Epithelial cell of esophagus (primary cell): ENCODE results near the gene CDH12.
"Not testable (repeated sequence)": the region's sequence is repeated elsewhere in the genome, so short reads cannot be mapped to it uniquely, and the experiment has no call there.

Experiments used
- DNase-seq: peaks from one replicate; pipeline ENCODE4 v3.0.0; 2010; ENCODE audit warnings: low read depth
- H3K4me3 ChIP-seq: 2 replicates; pipeline ENCODE4 v1.5.1; 2011; ENCODE audit warnings: mild to moderate bottlenecking, low read length, control low read depth
- CTCF ChIP-seq: IDR thresholded peaks from 2 replicates; pipeline ENCODE4 v1.5.1; 2011; ENCODE audit warnings: low read depth, mild to moderate bottlenecking, low read length, control low read depth, inconsistent platforms; ENCODE audit not compliant: insufficient read depth; ENCODE audit errors: missing control alignments

The CDH12 gene

GRCh38 chr5:22238047-22238446, 615.1 kb downstream of the CDH12 start:
- no peak overlapping the region for H3K4me3 ChIP-seq
- DNase-seq = peak; percentile 16
- no peak for TF ChIP-seq CTCF

GRCh38 chr5:22226423-22226822, 626.7 kb downstream of the CDH12 start:
- DNase-seq = no peak
- H3K4me3 ChIP-seq = no peak overlapping the region
- no peak for TF ChIP-seq CTCF

GRCh38 chr5:22223079-22223478, 630.1 kb downstream of the CDH12 start:
- no peak overlapping the region for H3K4me3 ChIP-seq
- TF ChIP-seq CTCF = no peak
- DNase-seq = no peak

- H3K4me3 ChIP-seq = not testable (repeated sequence)
- DNase-seq = peak; percentile 3
Observed at GRCh38 chr5:22213703-22214495, 639.2 kb downstream of the CDH12 start.

GRCh38 chr5:22212254-22212991, 640.7 kb downstream of the CDH12 start:
- not testable (repeated sequence) for H3K4me3 ChIP-seq, DNase-seq

- not testable (repeated sequence) for H3K4me3 ChIP-seq, DNase-seq
Observed at GRCh38 chr5:22208463-22208862, 644.7 kb downstream of the CDH12 start.

- DNase-seq, H3K4me3 ChIP-seq: not testable (repeated sequence)
Observed at GRCh38 chr5:22188651-22189050, 664.5 kb downstream of the CDH12 start.

GRCh38 chr5:22187632-22188228, 665.4 kb downstream of the CDH12 start:
- not testable (repeated sequence) for H3K4me3 ChIP-seq, DNase-seq

GRCh38 chr5:22169226-22169625, 683.9 kb downstream of the CDH12 start:
- not testable (repeated sequence) for H3K4me3 ChIP-seq

GRCh38 chr5:22168704-22169103, 684.4 kb downstream of the CDH12 start:
- not testable (repeated sequence) for DNase-seq, H3K4me3 ChIP-seq

More at GRCh38 chr5:22169226-22169625, 683.9 kb downstream of the CDH12 start:
- not testable (repeated sequence) for DNase-seq

- not testable (repeated sequence) for H3K4me3 ChIP-seq, DNase-seq
Observed at GRCh38 chr5:22165931-22166330, 687.2 kb downstream of the CDH12 start.

- H3K4me3 ChIP-seq = not testable (repeated sequence)
- peak; percentile 0 for DNase-seq
Observed at GRCh38 chr5:22164910-22165748, 688.0 kb downstream of the CDH12 start.

GRCh38 chr5:22156953-22157352, 696.2 kb downstream of the CDH12 start:
- H3K4me3 ChIP-seq, DNase-seq: not testable (repeated sequence)

GRCh38 chr5:22154779-22155178, 698.4 kb downstream of the CDH12 start:
- not testable (repeated sequence) for H3K4me3 ChIP-seq, DNase-seq

- not testable (repeated sequence) for H3K4me3 ChIP-seq, DNase-seq
Observed at GRCh38 chr5:22151801-22152200, 701.3 kb downstream of the CDH12 start.
